GM19239 (cell line): ENCODE data around the gene RAD17.
"Not testable (repeated sequence)": the region's sequence is repeated elsewhere in the genome, so short reads cannot be mapped to it uniquely, and the experiment has no call there.

Source experiments
- DNase-seq: peaks from one replicate; pipeline ENCODE4 v3.0.0; 2011; ENCODE audit warnings: low spot score; ENCODE audit not compliant: insufficient read length
- FAIRE-seq: peaks from 2 replicates; lab custom pipeline; 2011; peaks lifted over from hg19 to GRCh38; lab: Jason Lieb, UNC

Gene RAD17

GRCh38 chr5:69370335-69370734 lies 717 bp downstream of the RAD17 start:
- peak; percentile 14 for FAIRE-seq
- DNase-seq: not testable (repeated sequence)

- FAIRE-seq: no peak
- no peak for DNase-seq
Measured at GRCh38 chr5:69372394-69372793, 2.8 kb downstream of the RAD17 start.

GRCh38 chr5:69374911-69375446 lies 5.4 kb downstream of the RAD17 start:
- no peak for DNase-seq
- peak; percentile 96 for FAIRE-seq

GRCh38 chr5:69378376-69378775 lies 8.8 kb downstream of the RAD17 start:
- DNase-seq (no peak), FAIRE-seq (no peak)

- no peak for DNase-seq
- no peak for FAIRE-seq
Measured at GRCh38 chr5:69404659-69405330, 35.2 kb downstream of the RAD17 start.

- DNase-seq (peak; percentile 31), FAIRE-seq (peak; percentile 11)
Measured at GRCh38 chr5:69414885-69415583, 45.4 kb downstream of the RAD17 start, which contains the start of gene MARVELD2. MARVELD2 (plus strand) TSS chr5:69415116; CDS start chr5:69419386, 4,270 bp downstream.

- DNase-seq (no peak), FAIRE-seq (no peak)
Measured at GRCh38 chr5:69415584-69415958, 46.0 kb downstream of the RAD17 start.

- FAIRE-seq (no peak), DNase-seq (no peak)
Measured at GRCh38 chr5:69416180-69416579, 46.6 kb downstream of the RAD17 start.

- FAIRE-seq (no peak), DNase-seq (no peak)
Measured at GRCh38 chr5:69416699-69417098, 47.1 kb downstream of the RAD17 start.

- FAIRE-seq: no peak
Measured at GRCh38 chr5:69418554-69418953, 48.9 kb downstream of the RAD17 start.

GRCh38 chr5:69431424-69432303 lies 62.0 kb downstream of the RAD17 start:
- FAIRE-seq: peak; percentile 28
- no peak for DNase-seq

More at GRCh38 chr5:69418554-69418953, 48.9 kb downstream of the RAD17 start:
- DNase-seq: no peak

GRCh38 chr5:69432412-69433206 lies 63.0 kb downstream of the RAD17 start:
- FAIRE-seq (peak; percentile 91), DNase-seq (no peak)

- FAIRE-seq, DNase-seq: not testable (repeated sequence)
Measured at GRCh38 chr5:69435276-69435884, 65.8 kb downstream of the RAD17 start.

GRCh38 chr5:69444127-69444754 lies 74.6 kb downstream of the RAD17 start:
- FAIRE-seq (peak; percentile 31), DNase-seq (no peak)

GRCh38 chr5:69449511-69449910 lies 79.9 kb downstream of the RAD17 start:
- no peak for DNase-seq
- no peak for FAIRE-seq

- FAIRE-seq: no peak
- DNase-seq: no peak
Measured at GRCh38 chr5:69450116-69450515, 80.5 kb downstream of the RAD17 start.

GRCh38 chr5:69450527-69450926 lies 80.9 kb downstream of the RAD17 start:
- not testable (repeated sequence) for DNase-seq, FAIRE-seq

GRCh38 chr5:69451941-69452647 lies 82.5 kb downstream of the RAD17 start:
- no peak for FAIRE-seq
- DNase-seq: no peak
